Neural progenitor cell (in vitro differentiated cells): ENCODE data around the gene TCF7L1. TPM values are rescaled to one million over a fixed set of nuclear protein-coding genes. Genes with fewer than 3 reads are reported as not detected.

Experiments
- DNase-seq: peaks from one replicate; pipeline ENCODE4 v3.0.0-alpha.2; 2016; ENCODE audit warnings: low spot score
- H2AFZ ChIP-seq: fragments of 200-600 bp; sonication (generic); replicated peaks from 2 replicates; pipeline ENCODE4 v1.6.1; 2016; ENCODE audit warnings: antibody characterized with exemption
- H3F3A ChIP-seq: fragments of 200-600 bp; sonication (generic); 2 replicates; pipeline ENCODE4 v1.6.1; 2016; ENCODE audit warnings: antibody characterized with exemption, low read depth
- H3K27ac ChIP-seq: fragments of 200-600 bp; sonication (generic); 2 replicates; pipeline ENCODE4 v1.5.1; 2016; ENCODE audit warnings: mild to moderate bottlenecking
- H3K27me3 ChIP-seq: fragments of 200-600 bp; sonication (generic); 2 replicates; pipeline ENCODE4 v1.6.1; 2016; ENCODE audit warnings: mild to moderate bottlenecking, moderate library complexity
- H3K36me3 ChIP-seq: fragments of 200-600 bp; sonication (generic); 2 replicates; pipeline ENCODE4 v1.5.1; 2016
- H3K4me1 ChIP-seq: fragments of 200-600 bp; sonication (generic); 2 replicates; pipeline ENCODE4 v1.6.1; 2016; ENCODE audit warnings: mixed run types
- H3K4me2 ChIP-seq: fragments of 200-600 bp; sonication (generic); 2 replicates; pipeline ENCODE4 v1.6.1; 2016
- H3K4me3 ChIP-seq: fragments of 200-600 bp; sonication (generic); 2 replicates; pipeline ENCODE4 v1.5.1; 2016
- H3K79me2 ChIP-seq: fragments of 200-600 bp; sonication (generic); 2 replicates; pipeline ENCODE4 v1.6.1; 2016; ENCODE audit warnings: low read depth
- H3K9ac ChIP-seq: fragments of 200-600 bp; sonication (generic); 2 replicates; pipeline ENCODE4 v1.6.1; 2016
- H3K9me3 ChIP-seq: fragments of 200-600 bp; sonication (generic); 2 replicates; pipeline ENCODE4 v1.5.1; 2016; ENCODE audit warnings: low read depth
- H4K20me1 ChIP-seq: fragments of 200-600 bp; sonication (generic); 2 replicates; pipeline ENCODE4 v1.6.1; 2016; ENCODE audit warnings: low read depth
- H3K27ac Mint-ChIP-seq: 3 replicates; pipeline ENCODE4 v1.8.0; 2021; ENCODE audit warnings: mixed read lengths
- H3K27me3 Mint-ChIP-seq: 2 replicates; pipeline ENCODE4 v1.8.0; 2022; ENCODE audit warnings: low read depth, mild to moderate bottlenecking, inconsistent platforms, moderate library complexity, mixed read lengths; ENCODE audit not compliant: insufficient read depth
- H3K36me3 Mint-ChIP-seq: 3 replicates; pipeline ENCODE4 v1.8.0; 2021; ENCODE audit warnings: mixed read lengths
- H3K4me1 Mint-ChIP-seq: 3 replicates; pipeline ENCODE4 v1.8.0; 2021; ENCODE audit warnings: mixed read lengths
- H3K4me3 Mint-ChIP-seq: 3 replicates; pipeline ENCODE4 v1.8.0; 2021; ENCODE audit warnings: mild to moderate bottlenecking, moderate library complexity, mixed read lengths
- H3K9me3 Mint-ChIP-seq: 3 replicates; pipeline ENCODE4 v1.8.0; 2020; ENCODE audit warnings: mixed read lengths
- CTCF ChIP-seq: fragments of 200-600 bp; sonication (generic); IDR thresholded peaks from 2 replicates; pipeline ENCODE4 v1.5.1; 2017; ENCODE audit warnings: antibody characterized with exemption, mild to moderate bottlenecking
- EZH2 ChIP-seq: fragments of 200-600 bp; sonication (generic); IDR thresholded peaks from 2 replicates; pipeline ENCODE4 v1.6.1; 2017; ENCODE audit warnings: antibody characterized with exemption, mild to moderate bottlenecking, moderate library complexity
- EZH2phosphoT487 ChIP-seq: fragments of 200-600 bp; sonication (generic); IDR thresholded peaks from 2 replicates; pipeline ENCODE4 v1.6.1; 2017; ENCODE audit warnings: antibody characterized with exemption
- total RNA-seq: library from RNA; depleted of rRNA; stranded (reverse); fragments of >200 nt; gene quantifications from 2 replicates; pipeline ENCODE4 v1.2.3, GENCODE V29; 2015; ENCODE audit warnings: low replicate concordance

Gene TCF7L1
- total RNA-seq, result 1.0 and 3.7 TPM in 2 replicates

DNA sequence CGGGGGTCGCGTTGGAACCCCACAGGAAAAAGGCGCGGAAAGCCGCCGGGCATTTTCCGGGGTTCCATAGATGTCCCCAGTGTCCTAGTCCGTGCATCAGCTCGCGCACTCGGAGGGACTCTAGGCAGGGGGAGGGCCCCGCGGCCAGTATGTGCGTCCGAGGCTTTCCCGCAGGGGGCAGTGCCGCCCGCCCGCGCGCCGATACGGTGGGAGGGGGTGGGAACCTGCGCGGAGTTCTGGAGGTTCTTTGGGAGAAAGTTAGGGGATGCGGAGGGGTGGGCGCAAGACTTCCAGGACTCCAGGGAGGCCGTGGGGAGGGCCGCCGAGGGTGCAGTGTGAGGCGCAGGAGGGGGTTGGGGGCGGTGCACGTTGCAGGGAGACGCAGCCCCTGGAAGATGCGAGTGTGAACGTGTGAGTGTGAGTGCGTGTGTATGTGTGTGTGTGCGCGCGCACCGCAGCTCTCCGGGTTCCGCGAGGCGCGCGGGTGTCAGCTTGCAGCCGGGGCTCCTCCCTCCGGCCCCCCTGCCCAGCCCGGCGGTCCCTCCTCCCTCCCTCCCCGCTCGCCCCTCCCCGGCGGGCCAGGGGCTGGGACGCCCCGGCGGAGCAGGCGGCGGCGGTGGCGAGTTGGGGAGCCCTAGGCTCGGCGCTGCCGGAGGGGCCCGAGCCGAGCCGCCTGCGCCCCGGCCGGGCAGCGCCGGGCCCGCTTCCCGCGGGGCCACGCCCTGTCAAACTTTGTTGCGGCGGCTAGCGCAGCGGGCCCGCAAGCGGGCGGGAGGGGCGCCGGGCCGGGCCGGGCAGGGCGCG, at the start of gene TCF7L1:
Gene TCF7L1 (plus strand): TSS at position 559 of the 804 bp plus-strand sequence. CDS start 293 bp downstream, outside the sequence.
- Histone ChIP-seq H3K4me1 (peaks cover 24% of the 10 kb centered on the region), H3K36me3 (no peaks in the 10 kb centered on the region), H3K9ac (peak within 1 kb of the TSS; percentile 11), H4K20me1 (peaks cover 42% of the 10 kb centered on the region), H2AFZ (peak within 1 kb of the TSS; percentile 97), H3K27me3 (peaks cover 27% of the 10 kb centered on the region), H3F3A (peaks cover 54% of the 10 kb centered on the region), H3K79me2 (peaks cover 25% of the 10 kb centered on the region), H3K9me3 (no peaks in the 10 kb centered on the region), H3K4me2 (peak within 1 kb of the TSS; percentile 98), H3K27ac (no peak within 1 kb of the TSS), H3K4me3 (peak within 1 kb of the TSS; percentile 76)
- peak within 1 kb of the TSS; percentile 58 for H3K27ac Mint-ChIP-seq
- peaks cover 36% of the 10 kb centered on the region for H3K4me1 Mint-ChIP-seq
- peaks cover 5% of the 10 kb centered on the region for H3K36me3 Mint-ChIP-seq
- peak; percentile 91 for TF ChIP-seq CTCF
- no peak for TF ChIP-seq EZH2phosphoT487
- H3K9me3 Mint-ChIP-seq, result no peaks in the 10 kb centered on the region
- peaks cover 14% of the 10 kb centered on the region for H3K27me3 Mint-ChIP-seq
- peak within 1 kb of the TSS; percentile 91 for H3K4me3 Mint-ChIP-seq
- DNase-seq, result peak; percentile 96

- no peaks in the 10 kb centered on the region for H3K27me3 ChIP-seq
- H3K36me3 ChIP-seq, result no peaks in the 10 kb centered on the region
- H3K27ac ChIP-seq, result no peak overlapping the region
- Mint-ChIP-seq H3K27me3 (peaks cover 2% of the 10 kb centered on the region), H3K4me3 (no peak overlapping the region), H3K9me3 (no peaks in the 10 kb centered on the region), H3K27ac (no peak overlapping the region), H3K4me1 (peaks cover 9% of the 10 kb centered on the region), H3K36me3 (no peaks in the 10 kb centered on the region)
- TF ChIP-seq EZH2phosphoT487 (no peak), EZH2 (no peak), CTCF (no peak)
- no peak overlapping the region for H2AFZ ChIP-seq
- no peaks in the 10 kb centered on the region for H4K20me1 ChIP-seq
- no peaks in the 10 kb centered on the region for H3K9me3 ChIP-seq
- no peak overlapping the region for H3K4me2 ChIP-seq
- DNase-seq, result no peak
- H3K4me1 ChIP-seq, result no peaks in the 10 kb centered on the region
- no peak overlapping the region for H3K4me3 ChIP-seq
- H3K79me2 ChIP-seq, result no peaks in the 10 kb centered on the region
- H3K9ac ChIP-seq, result no peak overlapping the region
- H3F3A ChIP-seq, result no peaks in the 10 kb centered on the region
These were observed 47.6 kb upstream of the TCF7L1 start for GRCh38 chr2:85085563-85085962.

DNA sequence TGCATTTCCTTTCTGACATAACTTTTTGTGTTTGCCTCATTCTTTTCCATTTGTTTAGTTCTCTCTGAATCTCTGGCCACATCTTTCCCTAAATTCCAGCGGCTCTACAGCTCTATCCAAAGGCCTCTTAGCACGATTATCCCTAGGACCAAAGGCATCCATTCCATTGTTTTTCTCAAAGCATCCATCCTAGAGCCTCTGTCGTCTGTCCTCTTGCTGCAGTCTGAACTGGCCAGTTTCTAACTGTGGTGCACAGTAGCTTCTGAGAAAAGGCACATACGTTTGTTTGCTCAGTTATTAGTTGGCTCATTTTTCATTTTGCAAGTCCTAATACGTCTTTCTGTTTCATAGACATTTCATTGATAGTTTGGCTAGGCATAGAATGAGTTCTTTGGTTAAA, 45.7 kb upstream of the TCF7L1 start:
- no peaks in the 10 kb centered on the region for H3F3A ChIP-seq
- TF ChIP-seq CTCF, result no peak
- no peak for TF ChIP-seq EZH2
- no peak for TF ChIP-seq EZH2phosphoT487
- Mint-ChIP-seq H3K36me3 (no peaks in the 10 kb centered on the region), H3K27ac (no peak overlapping the region), H3K4me3 (no peak overlapping the region), H3K4me1 (peaks cover 9% of the 10 kb centered on the region), H3K27me3 (peaks cover 2% of the 10 kb centered on the region), H3K9me3 (peaks cover 3% of the 10 kb centered on the region)
- no peak overlapping the region for H3K9ac ChIP-seq
- no peaks in the 10 kb centered on the region for H3K27me3 ChIP-seq
- no peak overlapping the region for H3K27ac ChIP-seq
- H3K79me2 ChIP-seq, result no peaks in the 10 kb centered on the region
- no peak overlapping the region for H3K4me3 ChIP-seq
- no peaks in the 10 kb centered on the region for H3K9me3 ChIP-seq
- no peak for DNase-seq
- H2AFZ ChIP-seq, result no peak overlapping the region
- H3K4me1 ChIP-seq, result no peaks in the 10 kb centered on the region
- H4K20me1 ChIP-seq, result no peaks in the 10 kb centered on the region
- H3K4me2 ChIP-seq, result no peak overlapping the region
- H3K36me3 ChIP-seq, result no peaks in the 10 kb centered on the region
